ENCODE results near the gene RABL3.
"Not testable (repeated sequence)": the region's sequence is repeated elsewhere in the genome, so short reads cannot be mapped to it uniquely, and the experiment has no call there.

RABL3 gene

DNA sequence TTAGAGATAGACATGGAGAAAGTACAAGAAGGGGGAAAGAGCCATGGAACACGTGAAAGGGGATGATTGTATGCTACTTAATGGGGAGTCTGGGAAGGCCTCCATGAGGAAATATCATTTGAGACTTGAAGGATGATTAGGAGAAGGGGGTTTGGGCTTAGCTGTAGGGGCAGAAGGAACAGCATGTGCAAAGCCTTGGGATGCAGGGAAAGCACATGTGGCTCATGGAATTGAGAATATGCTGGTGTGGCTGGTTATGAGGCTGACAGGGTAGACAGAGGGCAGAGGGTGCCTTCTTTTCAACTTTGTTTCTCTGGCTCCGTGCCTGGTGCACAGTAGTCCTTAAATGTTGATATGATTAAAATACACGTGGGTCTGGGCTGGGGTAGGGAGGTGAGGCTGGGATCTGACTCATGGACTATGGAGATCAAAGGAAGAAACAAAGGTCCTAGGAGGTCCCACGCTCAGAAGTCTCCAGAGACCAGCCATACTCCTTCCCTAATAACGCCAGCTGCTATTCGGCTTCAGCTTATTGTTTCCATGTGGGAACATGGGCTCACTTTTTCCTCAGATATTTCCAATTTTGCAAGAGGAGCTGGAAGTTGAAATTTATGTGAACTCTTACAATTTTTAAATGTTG, 1.4 kb upstream of the RABL3 start:
- no peak for DNase-seq

DNA sequence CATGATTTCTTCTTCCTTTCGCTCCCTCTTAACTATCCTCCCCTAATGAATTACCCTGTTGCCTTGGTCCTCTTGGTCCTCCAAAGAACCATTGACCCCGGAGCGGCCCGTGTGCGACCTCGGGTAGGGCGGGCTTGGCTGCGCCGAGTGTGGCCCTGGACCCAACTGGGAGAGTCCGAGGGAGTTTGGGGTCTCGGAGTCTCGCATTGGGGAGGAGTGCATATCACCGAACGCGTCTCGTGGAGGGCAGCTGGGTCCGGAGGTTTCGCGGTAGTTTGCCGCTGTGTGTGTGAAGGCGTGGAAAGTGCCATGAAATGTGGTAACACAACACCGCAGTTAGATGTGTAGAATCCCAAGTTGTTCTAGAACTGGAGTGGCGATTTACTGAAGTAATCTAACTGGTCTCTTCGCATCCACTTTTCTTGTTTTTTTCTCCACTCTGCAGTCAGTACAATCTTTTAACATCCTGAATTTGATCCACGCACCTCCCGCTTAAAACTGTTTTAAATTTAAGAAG, 591 bp upstream of the RABL3 start:
- no peak for DNase-seq

DNA sequence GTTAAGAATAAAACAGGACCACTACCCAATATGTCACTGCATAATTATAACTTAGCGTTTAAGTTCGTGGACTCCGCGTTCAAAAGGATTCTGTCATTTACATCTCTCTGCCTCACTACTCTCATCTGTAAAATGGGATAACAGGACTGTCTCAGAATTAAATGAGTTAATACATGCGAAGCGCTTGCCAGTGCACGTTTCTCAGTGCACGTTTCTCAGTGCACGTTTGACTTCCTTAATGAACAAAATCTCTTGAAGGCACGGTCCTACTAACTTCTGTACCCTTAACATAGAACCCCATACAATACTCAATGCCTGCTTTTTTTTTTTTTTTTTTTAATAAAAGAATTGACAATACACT, 499 bp downstream of the RABL3 start:
- no peak for DNase-seq

DNA sequence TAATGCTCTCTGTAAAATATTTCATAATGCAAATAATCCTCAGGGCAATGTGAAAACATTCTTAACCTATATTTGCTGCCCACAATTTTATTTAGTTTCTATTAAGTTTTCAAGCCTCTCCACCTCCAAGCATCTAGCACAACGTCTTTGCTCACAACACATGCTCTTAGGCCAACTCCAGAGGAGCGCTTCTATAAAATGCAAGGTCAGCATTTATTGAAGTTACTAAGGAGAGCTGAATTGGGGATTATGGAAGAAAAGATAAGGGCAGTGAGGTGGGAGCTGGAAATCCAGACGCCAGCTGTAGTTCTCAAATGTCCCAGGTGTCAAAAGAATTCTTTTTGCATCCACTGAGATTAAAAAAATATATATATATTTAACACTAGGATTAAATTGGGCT, 996 bp downstream of the RABL3 start:
- no peak for DNase-seq

DNA sequence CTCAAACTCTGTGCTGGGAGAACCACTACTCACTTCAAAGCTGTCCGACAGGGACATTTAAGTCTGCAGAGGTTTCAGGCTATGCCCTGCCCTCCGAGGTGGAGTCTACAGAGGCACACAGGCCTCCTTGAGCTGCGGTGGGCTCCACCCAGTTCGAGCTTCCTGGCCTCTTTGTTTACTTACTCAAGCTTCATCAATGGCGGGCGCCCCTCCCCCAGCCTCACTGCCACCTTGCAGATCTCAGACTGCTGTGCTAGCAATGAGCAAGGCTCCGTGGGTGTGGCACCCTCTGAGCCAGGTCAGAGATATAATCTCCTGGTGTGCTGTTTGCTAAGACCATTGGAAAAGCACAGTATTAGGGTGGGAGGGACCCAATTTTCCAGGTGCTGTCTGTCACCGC, 4.3 kb downstream of the RABL3 start:
- DNase-seq, result not testable (repeated sequence)

DNA sequence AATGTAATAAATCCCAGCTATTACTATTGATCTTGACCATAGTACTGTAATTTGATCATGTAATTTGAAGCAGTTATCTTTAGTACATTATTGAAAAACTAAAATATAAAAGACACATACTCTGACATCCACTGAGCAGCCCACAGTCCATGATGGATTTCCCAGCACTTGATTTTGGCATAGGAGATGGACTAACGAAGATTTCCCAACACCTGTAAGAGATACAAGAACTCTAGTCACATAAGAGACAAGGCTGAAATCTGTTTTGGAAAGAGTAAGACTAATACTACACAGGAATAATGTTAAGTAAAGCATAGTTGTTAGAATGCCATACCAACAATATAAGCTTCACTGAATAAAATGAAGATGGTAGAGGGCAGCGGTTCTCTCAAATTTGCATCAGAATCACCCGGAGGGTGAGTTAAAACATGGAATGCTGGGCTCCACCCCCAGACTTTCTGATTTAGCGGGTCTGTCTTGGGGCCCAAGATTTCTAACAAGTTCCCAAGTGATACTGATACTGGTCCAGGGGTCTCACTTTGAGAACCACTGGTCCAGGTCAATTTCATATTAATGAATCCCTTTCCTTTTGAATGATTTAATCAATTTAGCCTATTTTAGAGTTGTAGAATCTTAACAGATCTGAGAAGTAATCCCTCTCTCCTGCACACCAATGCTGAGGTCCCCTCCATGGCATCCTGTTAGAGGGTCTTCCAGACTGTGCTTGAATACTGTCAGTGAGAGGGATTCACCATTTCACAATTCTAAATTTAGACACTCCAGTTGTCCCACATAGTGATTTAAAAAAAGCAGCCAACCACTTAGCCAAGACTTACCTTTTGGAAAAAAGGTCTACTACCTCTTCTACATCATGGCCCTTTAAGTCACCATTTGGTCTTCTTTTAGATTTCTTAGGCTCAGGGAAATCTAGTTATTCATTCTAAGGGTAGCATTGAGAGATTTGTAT, 11.5 kb downstream of the RABL3 start:
- no peak for DNase-seq

DNA sequence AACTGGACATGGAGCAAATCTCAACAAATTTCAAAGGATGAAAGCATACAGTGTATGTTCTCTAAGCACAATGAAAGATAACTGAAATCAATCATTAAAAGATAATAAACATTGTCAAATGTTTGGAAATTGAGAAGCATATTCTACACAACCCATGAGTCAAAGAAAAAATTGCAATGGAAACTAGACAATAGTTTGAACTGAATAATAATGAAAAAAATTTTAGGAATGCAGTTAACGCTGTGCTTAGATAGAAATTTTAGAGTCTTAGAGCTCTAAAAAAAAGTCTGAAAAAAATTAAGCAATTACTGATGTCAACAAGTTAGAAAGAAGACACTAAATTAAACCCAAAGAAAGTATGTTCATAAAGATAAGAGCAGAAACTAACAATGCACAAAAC, 15.5 kb downstream of the RABL3 start:
- DNase-seq, result no peak

DNA sequence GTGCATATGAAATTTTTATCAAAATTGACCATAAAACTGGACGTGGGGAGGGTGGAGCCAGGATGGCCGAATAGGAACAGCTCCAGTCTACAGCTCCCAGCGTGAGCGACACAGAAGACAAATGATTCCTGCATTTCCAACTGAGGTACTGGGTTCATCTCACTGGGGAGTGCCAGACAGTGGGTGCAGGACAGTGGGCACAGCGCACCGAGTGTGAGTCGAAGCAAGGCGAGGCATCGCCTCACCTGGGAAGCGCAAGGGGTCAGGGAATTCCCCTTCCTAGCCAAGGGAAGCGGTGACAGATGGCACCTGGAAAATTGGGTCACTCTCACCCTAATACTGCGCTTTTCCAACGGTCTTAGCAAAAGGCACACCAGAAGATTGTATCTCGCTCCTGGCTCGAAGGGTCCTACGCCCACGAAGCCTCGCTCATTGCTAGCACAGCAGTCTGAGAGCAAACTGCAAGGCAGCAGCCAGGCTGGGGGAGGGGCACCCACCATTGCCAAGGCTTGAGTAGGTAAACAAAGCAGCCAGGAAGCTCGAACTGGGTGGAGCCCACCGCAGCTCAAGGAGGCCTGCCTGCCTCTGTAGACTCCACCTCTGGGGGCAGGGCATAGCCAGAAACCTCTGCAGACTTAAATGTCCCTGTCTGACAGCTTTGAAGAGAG, 23.0 kb downstream of the RABL3 start:
- DNase-seq, result not testable (repeated sequence)

DNA sequence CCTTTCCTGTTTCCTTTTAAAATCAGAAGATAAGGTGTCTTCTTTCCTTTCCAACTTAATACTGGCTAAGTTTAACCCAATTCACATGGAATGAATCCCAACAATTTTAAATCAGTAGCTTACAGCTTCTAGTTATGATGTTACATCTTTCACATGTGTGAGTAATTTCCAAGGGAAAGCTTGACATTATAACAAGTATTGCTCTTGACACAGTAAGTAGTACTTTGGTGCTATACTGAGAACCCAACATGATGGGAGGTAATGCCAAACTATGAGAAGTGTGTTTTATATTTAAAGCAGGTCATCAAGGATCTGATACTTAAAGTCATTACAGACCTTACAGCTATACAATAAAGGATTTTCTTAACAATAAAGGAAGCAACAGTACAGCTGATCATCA, 29.1 kb downstream of the RABL3 start:
- no peak for DNase-seq

DNA sequence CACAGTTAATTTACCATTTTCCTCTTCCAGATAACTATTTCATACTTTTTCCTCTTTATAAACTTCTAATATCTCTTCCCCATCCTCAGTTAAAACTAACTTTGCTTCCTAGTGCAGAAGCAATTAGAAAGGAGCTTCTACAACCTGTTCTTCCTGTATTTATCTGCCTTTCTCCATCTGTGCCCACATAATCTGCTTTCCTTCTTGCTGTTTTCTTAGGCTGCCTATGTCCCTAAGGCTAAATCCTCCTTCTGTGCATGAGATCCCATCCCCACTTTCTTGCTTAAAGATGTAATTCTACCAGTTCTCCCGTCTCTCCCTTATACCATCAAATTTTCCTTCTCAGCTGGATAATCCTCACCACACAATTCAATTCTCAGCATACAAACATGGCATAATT, 31.9 kb downstream of the RABL3 start:
- no peak for DNase-seq

DNA sequence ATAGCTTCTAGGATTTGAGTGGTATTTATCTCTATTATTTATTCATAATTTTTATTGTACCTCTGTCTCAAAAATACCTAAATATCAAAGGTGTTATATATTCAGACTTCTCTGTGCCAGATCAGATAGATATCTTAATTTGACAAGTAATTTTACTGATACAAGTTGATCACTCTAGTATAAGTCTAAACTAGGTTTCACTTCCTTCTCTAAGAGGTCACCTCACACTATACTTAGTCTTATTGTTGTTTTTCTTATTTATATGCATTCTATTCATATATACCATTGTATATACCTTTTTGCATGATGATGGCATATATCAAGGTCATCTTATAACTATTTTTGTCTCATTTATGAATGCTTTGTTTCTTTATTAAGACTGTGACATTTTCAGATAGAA, 33.9 kb downstream of the RABL3 start:
- DNase-seq, result no peak

DNA sequence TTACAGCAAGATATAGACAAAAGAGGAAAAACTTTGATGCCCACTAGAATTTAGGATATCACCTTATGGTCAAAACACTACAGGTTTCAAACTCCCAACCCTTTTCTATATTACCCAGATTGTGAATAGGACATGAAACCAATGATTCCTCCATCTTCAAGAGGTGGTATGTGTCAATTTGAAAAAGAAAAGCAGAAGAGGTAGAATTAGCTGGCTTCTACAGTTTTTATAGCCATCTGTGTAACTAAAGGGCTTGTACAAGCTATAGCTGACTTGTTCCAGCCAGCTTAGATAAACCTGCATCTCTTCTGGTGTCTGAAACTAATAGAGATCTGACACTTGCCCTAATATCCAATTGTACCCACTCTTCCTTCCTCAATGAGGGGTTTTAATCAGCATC, 35.4 kb downstream of the RABL3 start:
- no peak for DNase-seq

DNA sequence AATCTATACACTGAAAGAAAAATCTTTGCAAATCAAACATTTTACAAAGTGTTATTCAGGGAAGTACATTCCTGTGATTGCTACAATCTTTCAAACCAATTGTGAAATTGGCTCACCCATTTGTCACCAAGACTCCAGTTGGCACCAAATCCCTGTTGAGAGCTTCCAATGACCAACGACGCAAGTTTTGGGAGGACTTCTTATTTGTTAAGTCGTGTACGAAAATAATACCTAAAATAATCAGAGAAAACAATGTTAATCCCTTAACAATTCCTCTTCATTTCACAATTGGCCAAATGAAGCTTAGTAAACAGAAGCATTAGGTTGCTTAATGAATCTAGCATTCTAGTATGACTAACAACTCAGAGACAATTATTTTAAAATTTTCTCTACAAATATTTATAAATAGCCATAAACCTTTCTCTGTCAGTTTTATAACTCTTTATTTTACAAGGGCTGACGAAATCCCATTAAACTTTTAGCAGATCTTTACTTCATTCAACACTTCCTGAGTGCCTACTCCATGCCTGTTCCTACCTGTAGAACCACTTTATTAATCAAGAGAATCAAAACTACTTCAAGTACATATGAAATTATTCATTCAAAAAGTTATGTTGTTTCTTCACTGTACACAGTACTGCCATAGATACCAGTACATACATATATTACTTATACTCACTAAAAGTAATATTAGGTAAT, 36.3 kb downstream of the RABL3 start:
- no peak for DNase-seq

DNA sequence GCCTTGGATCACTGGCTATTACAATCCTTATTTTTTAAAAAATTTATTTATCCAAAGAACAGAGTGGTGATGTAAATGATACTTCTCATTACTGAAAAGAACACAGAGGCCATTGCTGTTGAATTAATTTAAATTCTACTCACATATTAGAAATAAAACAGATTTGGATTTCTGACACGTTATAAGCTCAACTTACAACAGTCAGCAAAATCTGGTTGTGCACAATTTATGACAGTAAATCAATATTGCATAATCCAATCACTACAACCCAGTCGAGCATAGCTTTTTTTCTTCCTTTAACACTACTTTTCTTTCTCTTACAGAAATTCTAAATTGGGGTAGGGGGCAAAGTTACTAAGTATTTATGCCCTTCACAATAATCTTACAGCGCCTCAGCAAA, 43.0 kb downstream of the RABL3 start:
- DNase-seq, result no peak

DNA sequence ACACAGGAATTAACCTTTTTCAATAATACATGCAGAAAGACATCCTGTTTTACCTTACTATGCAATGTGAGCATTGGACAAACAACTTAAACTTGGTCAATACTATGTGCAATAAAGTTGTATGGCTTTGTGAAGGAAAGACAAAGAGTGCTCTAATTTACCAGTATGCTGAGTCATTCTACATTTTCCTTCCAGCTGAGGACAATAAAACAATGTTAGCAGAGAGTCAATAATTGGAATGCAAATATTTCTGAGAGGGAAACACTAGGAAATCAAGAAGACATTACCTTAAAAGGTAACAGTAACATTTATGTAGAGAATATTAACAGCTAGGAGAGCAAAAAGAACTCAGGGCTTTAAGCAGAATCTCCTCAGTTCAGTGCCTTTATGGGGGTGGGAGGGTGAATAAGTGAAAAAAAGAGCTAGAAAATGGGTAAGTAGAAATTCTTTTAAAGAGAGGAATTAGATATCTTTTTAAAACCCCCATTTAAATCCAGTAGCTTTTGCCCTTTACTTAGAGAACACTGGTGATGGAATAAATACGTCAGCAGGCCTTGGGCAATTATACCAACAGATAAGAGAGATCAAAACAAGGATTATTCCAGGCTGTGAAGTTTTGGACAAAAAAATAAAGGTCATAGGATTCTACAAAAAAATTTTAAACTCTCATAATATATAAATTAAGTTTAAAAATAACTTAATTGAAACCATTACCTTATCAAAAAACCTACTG, 48.7 kb downstream of the RABL3 start:
- no peak for DNase-seq

DNA sequence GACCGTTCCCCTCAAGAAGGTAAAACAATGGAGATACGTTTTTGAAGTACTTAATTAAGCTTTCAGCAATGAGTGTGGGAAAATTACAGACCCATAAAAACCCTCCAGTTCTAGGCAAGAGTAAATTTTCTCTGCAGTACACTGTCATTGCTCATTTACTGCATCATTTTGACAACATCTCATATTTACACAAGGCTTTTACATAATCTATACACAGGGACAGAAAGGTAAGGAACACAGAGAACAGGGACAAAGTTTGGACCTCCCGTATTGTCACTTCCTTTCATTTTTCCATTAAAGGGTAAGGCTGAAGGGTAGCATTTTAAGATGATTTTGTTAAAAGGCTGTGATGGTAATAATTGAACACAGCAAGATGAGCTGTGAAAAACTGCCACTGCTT, 52.9 kb downstream of the RABL3 start:
- no peak for DNase-seq

DNA sequence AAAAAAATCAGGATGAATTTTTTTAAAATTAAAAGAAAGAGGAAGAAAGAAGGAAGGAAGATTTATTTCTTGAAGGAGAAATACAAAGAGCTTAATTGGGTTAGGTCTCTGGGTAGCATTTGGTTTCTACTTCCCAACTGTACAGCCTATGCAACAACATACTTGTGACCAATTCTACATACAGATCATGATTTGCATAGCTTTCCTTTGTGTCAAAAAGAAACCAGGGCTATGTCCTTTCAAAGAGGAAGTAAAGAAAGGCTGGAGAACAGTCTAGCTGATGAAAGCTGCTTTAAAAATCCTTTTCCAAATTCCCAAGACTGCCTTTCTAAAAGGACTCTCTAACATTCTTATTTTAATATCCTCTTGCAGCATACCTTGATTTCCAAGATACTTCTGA, 54.2 kb downstream of the RABL3 start:
- no peak for DNase-seq

DNA sequence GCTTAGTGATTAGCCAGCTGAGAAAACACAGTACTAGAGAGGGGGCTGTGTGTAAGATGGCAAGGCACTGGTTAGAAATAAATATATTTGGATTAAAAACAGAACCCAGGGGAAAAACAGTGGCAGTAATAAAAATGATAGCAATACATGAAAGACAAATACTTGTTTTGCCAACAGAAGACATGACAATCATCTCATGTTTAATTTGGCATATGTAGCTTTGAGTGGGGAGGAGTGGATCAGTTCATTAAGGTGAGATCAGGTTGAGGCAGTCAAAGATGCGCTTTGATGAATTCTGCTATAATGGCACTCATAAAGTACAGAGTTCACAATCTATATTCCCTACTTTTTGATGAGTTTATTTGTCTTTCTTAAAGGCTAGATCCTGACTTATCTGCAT, 56.9 kb downstream of the RABL3 start:
- no peak for DNase-seq

DNA sequence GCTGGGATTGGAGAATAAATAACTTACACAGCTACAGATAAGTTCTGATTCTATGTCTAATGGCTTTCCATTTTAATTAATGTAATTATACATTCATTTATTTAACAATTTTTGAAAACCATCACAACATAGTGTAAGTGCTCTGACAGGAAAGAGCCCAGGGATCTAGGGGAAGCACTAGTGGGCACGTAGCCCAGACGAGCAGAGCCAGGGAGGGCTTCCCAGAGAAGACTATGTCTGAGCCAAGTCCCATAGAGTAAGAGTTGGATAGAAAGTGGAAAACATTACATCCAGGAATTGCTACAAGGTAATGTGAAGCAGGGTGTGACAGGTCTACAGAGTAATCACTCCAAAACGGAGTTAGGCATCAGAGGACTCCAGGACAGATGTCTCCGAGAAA, 57.4 kb downstream of the RABL3 start:
- DNase-seq, result no peak

DNA sequence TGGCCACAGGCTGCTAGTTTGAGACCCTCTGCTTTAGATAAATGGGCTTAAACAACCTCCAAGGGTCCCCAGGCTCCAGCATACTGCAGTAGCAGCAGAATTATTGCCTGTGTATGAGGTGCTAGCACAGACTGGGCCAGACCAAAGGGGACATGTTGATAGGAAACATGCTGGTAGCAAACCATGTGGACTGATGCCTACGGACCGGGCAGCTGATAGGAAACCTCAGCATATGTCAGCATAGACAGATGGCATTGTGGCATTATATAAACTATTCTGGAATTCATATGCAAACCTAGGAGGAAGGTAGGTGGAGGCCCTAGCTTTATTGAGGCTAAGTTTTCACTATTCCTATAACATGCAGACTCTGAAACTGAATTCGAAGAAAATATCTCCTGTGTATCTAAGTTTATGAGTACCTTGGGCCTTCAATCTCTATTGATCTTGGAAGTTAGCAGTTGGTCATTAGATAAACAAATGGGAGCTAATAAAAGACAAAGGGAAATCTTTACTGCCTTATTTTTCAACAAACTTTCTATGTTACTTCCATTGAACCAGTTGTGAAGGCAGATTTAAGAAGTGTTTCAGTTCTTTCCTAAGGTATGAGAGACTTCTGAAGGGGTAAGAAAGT, 58.5 kb downstream of the RABL3 start:
- DNase-seq, result no peak

DNA sequence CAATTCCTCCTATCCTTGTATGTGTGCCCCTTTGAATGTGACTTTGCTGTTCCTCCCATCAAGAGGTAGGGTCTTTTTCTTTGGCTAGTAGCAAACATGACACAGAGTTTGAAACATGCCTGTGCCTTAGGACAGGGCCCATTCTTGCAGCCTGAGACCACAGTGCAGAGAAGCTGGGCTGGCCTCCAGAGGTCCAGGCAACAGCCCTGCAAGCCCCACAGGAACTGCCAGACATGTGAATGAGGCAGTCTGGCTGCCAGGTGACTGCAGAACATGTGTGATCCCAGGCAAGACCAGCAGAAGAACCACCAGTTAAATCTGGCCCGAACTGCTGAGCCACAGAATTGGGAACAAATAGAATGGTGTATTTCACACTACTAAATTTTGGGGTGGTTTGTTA, 59.1 kb downstream of the RABL3 start:
- DNase-seq, result no peak

DNA sequence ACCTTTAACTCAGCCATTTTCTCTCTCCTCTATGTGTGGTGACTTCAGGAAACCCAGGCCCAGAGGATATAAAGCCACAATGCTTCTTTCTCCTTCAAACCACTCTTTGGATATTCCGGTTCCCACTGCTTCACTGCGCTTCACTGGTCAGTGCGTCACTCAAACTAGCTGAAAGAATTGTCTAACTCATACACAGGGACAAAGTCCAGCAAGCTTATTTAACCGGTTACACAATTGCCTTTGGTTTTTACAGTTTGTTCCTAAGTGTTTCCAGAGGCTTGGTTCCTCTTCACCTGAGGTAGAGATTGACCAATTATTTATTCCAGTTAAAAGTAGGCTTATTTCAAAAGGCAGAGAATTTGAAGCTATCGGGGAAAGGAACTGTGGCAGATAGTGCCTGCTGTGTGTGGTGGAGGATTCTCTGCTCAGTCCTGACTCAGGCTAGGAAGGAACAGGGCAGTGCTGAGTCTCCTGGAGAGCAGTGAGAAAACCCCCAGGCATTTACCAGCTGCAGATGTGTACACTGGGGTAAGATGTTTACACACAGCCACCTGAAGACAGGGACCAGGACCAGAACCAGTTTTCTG, 60.1 kb downstream of the RABL3 start, which contains the start of gene HGD:
Gene HGD (minus strand): TSS at position 145 of the 587 bp plus-strand sequence. CDS start 128 bp downstream, at position 17.
- no peak for DNase-seq
